Activated T-cell treated with anti-CD3 and anti-CD28 coated beads, Interleukin-2, amount 50 U/mL, for 1 hour (primary cell): ENCODE results near the gene TMC5.

Experiments
- DNase-seq: peaks from one replicate; pipeline ENCODE4 v3.0.0-alpha.2; 2020

The TMC5 gene

DNA sequence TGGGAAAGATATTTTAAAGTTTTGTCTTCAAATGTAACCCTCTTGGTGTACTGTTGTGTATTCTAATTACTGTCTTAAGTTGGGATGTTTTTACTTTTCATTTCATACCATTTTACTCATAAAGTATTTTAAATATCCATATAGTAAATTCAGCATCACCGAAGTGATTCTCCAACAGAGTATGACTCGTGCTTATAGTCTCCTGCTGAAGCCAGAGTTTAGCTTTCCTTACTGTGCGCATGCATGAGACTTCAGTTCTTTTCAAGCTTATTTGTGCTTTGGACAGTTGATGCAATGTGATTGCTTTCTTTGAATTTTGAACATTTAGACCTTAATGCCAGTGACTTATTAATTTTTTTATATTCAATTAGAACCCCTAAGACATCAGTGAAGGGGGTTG, 130.5 kb downstream of the TMC5 start:
- DNase-seq = no peak
